ENCODE results near the gene OR2AP1.
"Not testable (repeated sequence)": the region's sequence is repeated elsewhere in the genome, so short reads cannot be mapped to it uniquely, and the experiment has no call there.

The OR2AP1 gene

DNA sequence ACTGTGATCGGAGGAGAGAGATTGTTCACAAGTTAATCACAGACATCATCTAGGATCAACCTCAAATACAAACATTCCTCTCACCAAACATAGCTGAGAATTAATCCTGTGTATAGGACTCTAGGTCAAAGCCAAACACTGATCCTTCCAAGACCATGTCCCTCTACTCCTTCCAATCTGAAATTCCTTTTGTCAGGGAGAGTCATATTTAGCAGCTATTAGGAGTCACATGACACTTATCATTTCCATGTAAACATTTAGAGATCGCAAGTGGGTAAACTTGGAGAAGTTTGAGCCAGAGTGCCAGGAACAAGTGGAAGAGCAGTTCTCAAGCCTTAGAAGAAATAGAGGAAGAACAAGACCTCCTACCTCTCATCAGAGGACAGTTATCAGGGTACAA is 13.5 kb downstream of the OR2AP1 start:
- DNase-seq (ENCODE audit: extremely low read depth, low read depth), result no peak

GRCh38 chr12:55590152-55590551 is 17.9 kb downstream of the OR2AP1 start:
- H3K4me3 ChIP-seq (replicated peaks; ENCODE audit: low read depth, low read length); DNase-seq (ENCODE audit: extremely low read depth, low read depth): not testable (repeated sequence)

More for the DNA sequence above, 13.5 kb downstream of the OR2AP1 start:
- TF ChIP-seq CTCF (IDR thresholded peaks at IDR 0.05; ENCODE audit: low read depth, low read length, missing control alignments), result no peak
- H3K4me3 ChIP-seq (replicated peaks; ENCODE audit: low read depth, low read length), result no peak overlapping the region

- H3K4me3 ChIP-seq (replicated peaks; ENCODE audit: low read depth, low read length), result no peak overlapping the region
- no peak for DNase-seq (ENCODE audit: extremely low read depth, low read depth)
- TF ChIP-seq CTCF (IDR thresholded peaks at IDR 0.05; ENCODE audit: low read depth, low read length, missing control alignments), result no peak
Measured at GRCh38 chr12:55607821-55608594, 35.7 kb downstream of the OR2AP1 start.

GRCh38 chr12:55610598-55610997 is 38.3 kb downstream of the OR2AP1 start:
- DNase-seq (ENCODE audit: extremely low read depth, low read depth), result no peak
- no peak for TF ChIP-seq CTCF (IDR thresholded peaks at IDR 0.05; ENCODE audit: low read depth, low read length, missing control alignments)
- no peak overlapping the region for H3K4me3 ChIP-seq (replicated peaks; ENCODE audit: low read depth, low read length)

- TF ChIP-seq CTCF (IDR thresholded peaks at IDR 0.05; ENCODE audit: low read depth, low read length, missing control alignments), result no peak
- DNase-seq (ENCODE audit: extremely low read depth, low read depth), result no peak
- H3K4me3 ChIP-seq (replicated peaks; ENCODE audit: low read depth, low read length), result no peak overlapping the region
Measured at GRCh38 chr12:55612646-55613045, 40.4 kb downstream of the OR2AP1 start.

DNA sequence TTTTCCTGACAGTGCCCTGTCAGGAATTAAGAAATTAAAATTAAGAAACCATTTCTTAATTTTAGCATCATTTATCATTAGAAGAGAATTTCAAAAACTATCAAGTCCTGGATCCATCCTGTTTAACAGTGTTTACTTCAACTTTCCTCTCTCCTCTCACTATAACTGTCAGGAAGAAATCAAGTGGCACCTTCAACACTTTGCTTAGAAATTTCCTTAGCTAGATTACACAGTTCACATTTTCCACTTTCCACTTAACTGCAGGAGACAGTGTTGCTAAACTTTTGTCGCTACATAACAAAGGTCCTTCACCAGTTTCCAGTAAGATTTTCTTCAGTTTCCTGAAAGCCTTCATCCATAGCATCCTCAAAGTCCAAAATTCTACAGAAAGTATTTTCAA is 42.5 kb downstream of the OR2AP1 start:
- TF ChIP-seq CTCF (IDR thresholded peaks at IDR 0.05; ENCODE audit: low read depth, low read length, missing control alignments), result no peak
- no peak for DNase-seq (ENCODE audit: extremely low read depth, low read depth)
- no peak overlapping the region for H3K4me3 ChIP-seq (replicated peaks; ENCODE audit: low read depth, low read length)

- DNase-seq (ENCODE audit: extremely low read depth, low read depth), result peak; percentile 94
- peak; percentile 66 for TF ChIP-seq CTCF (IDR thresholded peaks at IDR 0.05; ENCODE audit: low read depth, low read length, missing control alignments)
- no peak overlapping the region for H3K4me3 ChIP-seq (replicated peaks; ENCODE audit: low read depth, low read length)
Measured at GRCh38 chr12:55619354-55620138, 47.3 kb downstream of the OR2AP1 start.

Data from HFF-Myc (cell line).